ENCODE results near the gene NFIX. TPM values are rescaled to one million over a fixed set of nuclear protein-coding genes. Genes with fewer than 3 reads are reported as not detected.

The NFIX gene
- total and polyA plus RNA-seq, 9 of the 15 experiments (the other 6 are each of a cell fraction or from before 2014, with no cell fraction given), result 0.28 to 26.8 (median 5.4) TPM

DNA sequence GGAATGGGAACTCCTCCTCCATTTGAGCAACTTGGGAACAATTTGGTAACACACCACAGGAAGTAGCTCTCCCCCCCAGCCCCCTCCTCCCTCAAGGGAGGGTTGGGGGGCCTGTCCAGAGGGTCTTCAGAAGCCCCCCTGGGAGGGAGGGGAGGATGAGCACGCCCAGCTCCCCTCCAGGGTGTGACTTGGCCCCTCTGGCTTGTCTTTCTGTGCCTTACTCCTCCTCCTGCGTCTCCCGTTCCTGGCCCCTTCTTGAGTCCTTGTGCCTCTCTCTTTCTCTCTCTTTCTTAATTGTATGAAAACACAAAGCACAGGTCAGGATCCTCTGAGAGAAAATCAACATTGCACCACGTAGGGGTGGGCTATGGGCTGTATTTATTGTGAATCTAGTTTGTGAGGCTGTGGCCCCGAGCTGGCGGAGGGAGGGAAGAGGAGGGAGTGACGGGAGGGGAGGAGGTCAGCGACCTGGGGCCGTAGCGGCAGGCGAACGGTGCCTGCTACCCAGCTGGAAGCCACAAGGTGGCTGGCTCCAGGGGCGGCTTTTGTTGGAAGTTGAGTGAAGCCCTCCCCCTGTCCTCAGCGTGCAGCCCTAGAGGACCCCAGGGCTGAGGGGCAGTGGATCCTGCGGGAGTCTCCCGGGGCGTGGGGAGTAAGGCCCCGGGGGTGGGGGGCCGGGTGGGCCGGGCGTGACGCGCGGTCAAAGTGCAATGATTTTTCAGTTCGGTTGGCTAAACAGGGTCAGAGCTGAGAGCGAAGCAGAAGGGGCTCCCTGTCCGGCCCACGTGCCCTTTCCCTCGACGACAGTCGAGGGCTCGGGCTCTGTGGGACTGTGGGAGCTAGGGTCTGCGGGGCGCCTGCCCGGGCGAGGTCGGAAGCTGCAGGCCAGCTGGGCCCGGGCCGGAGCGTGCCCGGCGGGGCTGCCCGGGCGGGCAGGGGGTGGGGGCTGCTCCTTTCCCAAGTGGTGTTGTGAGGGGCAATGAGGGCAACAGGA is 101.0 kb downstream of the NFIX start (continued):
- TF ChIP-seq ZNF263 (CRISPR knock-in tag; IDR thresholded peaks at IDR 0.05; ENCODE audit: borderline replicate concordance) (peak; percentile 6; the same call in 1 of the 2 replicates), ATF7 (IDR thresholded peaks at IDR 0.05) (no peak), CREB3L1 (IDR thresholded peaks at IDR 0.05; ENCODE audit: borderline replicate concordance, low read depth) (no peak), ZSCAN32 (CRISPR knock-in tag; IDR thresholded peaks at IDR 0.05) (no peak), ZNF551 (CRISPR knock-in tag; IDR thresholded peaks at IDR 0.05) (no peak), JUN (IDR thresholded peaks at IDR 0.05; ENCODE audit: borderline replicate concordance, low read depth, low read length) (no peak), JUN (CRISPR knock-in tag; IDR thresholded peaks at IDR 0.05; ENCODE audit: borderline replicate concordance) (no peak), PTRF (tag; IDR thresholded peaks at IDR 0.05) (no peak), SRF (CRISPR knock-in tag; IDR thresholded peaks at IDR 0.05) (no peak; a peak in 1 of 4 replicates), ZNF41 (CRISPR knock-in tag; conservative IDR thresholded peaks at IDR 0.05) (peak; percentile 59; the same call in 1 of the 2 replicates), ZBTB1 (CRISPR knock-in tag; IDR thresholded peaks at IDR 0.05; ENCODE audit: borderline replicate concordance, low read depth) (no peak), PHF21A (IDR thresholded peaks at IDR 0.05; ENCODE audit: borderline replicate concordance, low read depth) (no peak), ZBTB17 (CRISPR knock-in tag; IDR thresholded peaks at IDR 0.05) (peak; percentile 50; the same call in 1 of the 2 replicates), E2F4 (CRISPR knock-in tag; IDR thresholded peaks at IDR 0.05; ENCODE audit: low read depth) (no peak), ZNF764 (CRISPR knock-in tag; IDR thresholded peaks at IDR 0.05; ENCODE audit: low read depth) (0 out of 2 replicates have a peak, but pooled peaks have one; percentile 10), ZNF197 (CRISPR knock-in tag; IDR thresholded peaks at IDR 0.05; ENCODE audit: low read depth) (no peak), HIVEP1 (CRISPR knock-in tag; IDR thresholded peaks at IDR 0.05) (no peak), ZNF347 (CRISPR knock-in tag; IDR thresholded peaks at IDR 0.05; ENCODE audit: low read depth) (no peak)
- TF ChIP-seq, protein P1, sequence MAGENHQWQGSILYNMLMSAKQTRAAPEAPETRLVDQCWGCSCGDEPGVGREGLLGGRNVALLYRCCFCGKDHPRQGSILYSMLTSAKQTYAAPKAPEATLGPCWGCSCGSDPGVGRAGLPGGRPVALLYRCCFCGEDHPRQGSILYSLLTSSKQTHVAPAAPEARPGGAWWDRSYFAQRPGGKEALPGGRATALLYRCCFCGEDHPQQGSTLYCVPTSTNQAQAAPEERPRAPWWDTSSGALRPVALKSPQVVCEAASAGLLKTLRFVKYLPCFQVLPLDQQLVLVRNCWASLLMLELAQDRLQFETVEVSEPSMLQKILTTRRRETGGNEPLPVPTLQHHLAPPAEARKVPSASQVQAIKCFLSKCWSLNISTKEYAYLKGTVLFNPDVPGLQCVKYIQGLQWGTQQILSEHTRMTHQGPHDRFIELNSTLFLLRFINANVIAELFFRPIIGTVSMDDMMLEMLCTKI (IDR thresholded peaks at IDR 0.05; ENCODE audit: partially characterized antibody), result no peak
- TF ChIP-seq, protein P2, sequence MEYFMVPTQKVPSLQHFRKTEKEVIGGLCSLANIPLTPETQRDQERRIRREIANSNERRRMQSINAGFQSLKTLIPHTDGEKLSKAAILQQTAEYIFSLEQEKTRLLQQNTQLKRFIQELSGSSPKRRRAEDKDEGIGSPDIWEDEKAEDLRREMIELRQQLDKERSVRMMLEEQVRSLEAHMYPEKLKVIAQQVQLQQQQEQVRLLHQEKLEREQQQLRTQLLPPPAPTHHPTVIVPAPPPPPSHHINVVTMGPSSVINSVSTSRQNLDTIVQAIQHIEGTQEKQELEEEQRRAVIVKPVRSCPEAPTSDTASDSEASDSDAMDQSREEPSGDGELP (CRISPR knock-in tag; IDR thresholded peaks at IDR 0.05; ENCODE audit: borderline replicate concordance), result peak; percentile 92
- TF ChIP-seq, protein P3, sequence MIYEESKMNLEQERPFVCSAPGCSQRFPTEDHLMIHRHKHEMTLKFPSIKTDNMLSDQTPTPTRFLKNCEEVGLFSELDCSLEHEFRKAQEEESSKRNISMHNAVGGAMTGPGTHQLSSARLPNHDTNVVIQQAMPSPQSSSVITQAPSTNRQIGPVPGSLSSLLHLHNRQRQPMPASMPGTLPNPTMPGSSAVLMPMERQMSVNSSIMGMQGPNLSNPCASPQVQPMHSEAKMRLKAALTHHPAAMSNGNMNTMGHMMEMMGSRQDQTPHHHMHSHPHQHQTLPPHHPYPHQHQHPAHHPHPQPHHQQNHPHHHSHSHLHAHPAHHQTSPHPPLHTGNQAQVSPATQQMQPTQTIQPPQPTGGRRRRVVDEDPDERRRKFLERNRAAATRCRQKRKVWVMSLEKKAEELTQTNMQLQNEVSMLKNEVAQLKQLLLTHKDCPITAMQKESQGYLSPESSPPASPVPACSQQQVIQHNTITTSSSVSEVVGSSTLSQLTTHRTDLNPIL (CRISPR knock-in tag; IDR thresholded peaks at IDR 0.05), result no peak
